ENCODE results near the gene ITPR1.

The ITPR1 gene

GRCh38 chr3:4552811-4553210 is 59.7 kb downstream of the ITPR1 start (continued):
- TF ChIP-seq ZNF571 (tag by site-specific recombination; IDR thresholded peaks at IDR 0.05) (no peak), ZBTB26 (tag by site-specific recombination; optimal IDR thresholded peaks at IDR 0.05) (no peak), ZNF558 (tag by site-specific recombination; IDR thresholded peaks at IDR 0.05) (no peak), SP3 (tag by site-specific recombination; IDR thresholded peaks at IDR 0.05) (no peak), ZNF639 (tag by site-specific recombination; IDR thresholded peaks at IDR 0.05) (no peak), TCF7L2 (IDR thresholded peaks at IDR 0.05; ENCODE audit: borderline replicate concordance, low read depth, low read length) (no peak), YY2 (tag by site-specific recombination; IDR thresholded peaks at IDR 0.05) (no peak), KLF7 (tag by site-specific recombination; IDR thresholded peaks at IDR 0.05; ENCODE audit: borderline replicate concordance) (no peak)
- TF ChIP-seq, protein P1, sequence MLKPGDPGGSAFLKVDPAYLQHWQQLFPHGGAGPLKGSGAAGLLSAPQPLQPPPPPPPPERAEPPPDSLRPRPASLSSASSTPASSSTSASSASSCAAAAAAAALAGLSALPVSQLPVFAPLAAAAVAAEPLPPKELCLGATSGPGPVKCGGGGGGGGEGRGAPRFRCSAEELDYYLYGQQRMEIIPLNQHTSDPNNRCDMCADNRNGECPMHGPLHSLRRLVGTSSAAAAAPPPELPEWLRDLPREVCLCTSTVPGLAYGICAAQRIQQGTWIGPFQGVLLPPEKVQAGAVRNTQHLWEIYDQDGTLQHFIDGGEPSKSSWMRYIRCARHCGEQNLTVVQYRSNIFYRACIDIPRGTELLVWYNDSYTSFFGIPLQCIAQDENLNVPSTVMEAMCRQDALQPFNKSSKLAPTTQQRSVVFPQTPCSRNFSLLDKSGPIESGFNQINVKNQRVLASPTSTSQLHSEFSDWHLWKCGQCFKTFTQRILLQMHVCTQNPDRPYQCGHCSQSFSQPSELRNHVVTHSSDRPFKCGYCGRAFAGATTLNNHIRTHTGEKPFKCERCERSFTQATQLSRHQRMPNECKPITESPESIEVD (tag by site-specific recombination; IDR thresholded peaks at IDR 0.05) = 0 out of 2 replicates have a peak, but pooled peaks have one; percentile 14
- TF ChIP-seq, protein P2, sequence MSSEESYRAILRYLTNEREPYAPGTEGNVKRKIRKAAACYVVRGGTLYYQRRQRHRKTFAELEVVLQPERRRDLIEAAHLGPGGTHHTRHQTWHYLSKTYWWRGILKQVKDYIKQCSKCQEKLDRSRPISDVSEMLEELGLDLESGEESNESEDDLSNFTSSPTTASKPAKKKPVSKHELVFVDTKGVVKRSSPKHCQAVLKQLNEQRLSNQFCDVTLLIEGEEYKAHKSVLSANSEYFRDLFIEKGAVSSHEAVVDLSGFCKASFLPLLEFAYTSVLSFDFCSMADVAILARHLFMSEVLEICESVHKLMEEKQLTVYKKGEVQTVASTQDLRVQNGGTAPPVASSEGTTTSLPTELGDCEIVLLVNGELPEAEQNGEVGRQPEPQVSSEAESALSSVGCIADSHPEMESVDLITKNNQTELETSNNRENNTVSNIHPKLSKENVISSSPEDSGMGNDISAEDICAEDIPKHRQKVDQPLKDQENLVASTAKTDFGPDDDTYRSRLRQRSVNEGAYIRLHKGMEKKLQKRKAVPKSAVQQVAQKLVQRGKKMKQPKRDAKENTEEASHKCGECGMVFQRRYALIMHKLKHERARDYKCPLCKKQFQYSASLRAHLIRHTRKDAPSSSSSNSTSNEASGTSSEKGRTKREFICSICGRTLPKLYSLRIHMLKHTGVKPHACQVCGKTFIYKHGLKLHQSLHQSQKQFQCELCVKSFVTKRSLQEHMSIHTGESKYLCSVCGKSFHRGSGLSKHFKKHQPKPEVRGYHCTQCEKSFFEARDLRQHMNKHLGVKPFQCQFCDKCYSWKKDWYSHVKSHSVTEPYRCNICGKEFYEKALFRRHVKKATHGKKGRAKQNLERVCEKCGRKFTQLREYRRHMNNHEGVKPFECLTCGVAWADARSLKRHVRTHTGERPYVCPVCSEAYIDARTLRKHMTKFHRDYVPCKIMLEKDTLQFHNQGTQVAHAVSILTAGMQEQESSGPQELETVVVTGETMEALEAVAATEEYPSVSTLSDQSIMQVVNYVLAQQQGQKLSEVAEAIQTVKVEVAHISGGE (tag by site-specific recombination; conservative IDR thresholded peaks at IDR 0.05; ENCODE audit: low read depth) = no peak

GRCh38 chr3:4561661-4562060 is 68.5 kb downstream of the ITPR1 start:
- CTCF ChIA-PET = no interaction called here
- POLR2A ChIA-PET = no interaction called here
- H3K27ac ChIP-seq (ENCODE audit: extremely low read depth, low read depth, low read length) = no peak overlapping the region
- TF ChIP-seq ZNF629 (tag by site-specific recombination; IDR thresholded peaks at IDR 0.05) (no peak), ZNF23 (tag by site-specific recombination; IDR thresholded peaks at IDR 0.05; ENCODE audit: borderline replicate concordance) (no peak)
- H3K9me3 ChIP-seq (ENCODE audit: control insufficient read depth, insufficient read depth, low read depth, low read length) = no peaks in the 10 kb centered on the region
- no peak overlapping the region for H3K4me3 ChIP-seq (ENCODE audit: low read depth, low read length)
- H3K4me1 ChIP-seq (ENCODE audit: control insufficient read depth, insufficient read depth, low read length) = peaks cover 5% of the 10 kb centered on the region; the same call in 1 of the 2 replicates
- H3K36me3 ChIP-seq (ENCODE audit: control insufficient read depth in 2 of 2, insufficient read depth in 1 of 2, low read length in 2 of 2) = no peaks in the 10 kb centered on the region

DNA sequence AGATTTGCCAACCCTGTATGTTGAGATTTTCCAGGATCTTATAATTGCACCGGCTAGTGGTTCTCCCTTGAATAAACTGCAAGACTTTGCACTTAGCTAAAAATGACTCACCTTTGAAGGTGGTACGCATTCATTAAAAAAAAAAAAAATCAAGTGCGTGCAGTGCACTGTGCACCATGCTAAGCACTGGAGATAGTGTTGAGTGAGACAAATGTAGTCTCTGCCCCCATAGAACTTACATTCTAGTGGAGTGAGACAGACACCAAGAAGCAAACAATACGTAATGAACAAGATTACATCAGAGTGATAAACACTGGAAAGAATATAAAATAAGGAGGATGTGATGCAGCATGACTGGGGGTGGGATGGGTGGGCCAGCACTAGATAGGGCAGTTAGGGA is 69.4 kb downstream of the ITPR1 start:
- POLR2A ChIA-PET = no interaction called here
- CTCF ChIA-PET = interaction anchor here (0.6 to 1.0 kb wide), 2 partner anchors 71 to 219 kb away, joined by 3 read pairs; no protein-coding TSS in a partner anchor
- no peaks in the 10 kb centered on the region for H3K36me3 ChIP-seq (ENCODE audit: control insufficient read depth in 2 of 2, insufficient read depth in 1 of 2, low read length in 2 of 2)

More for the DNA sequence above, 69.4 kb downstream of the ITPR1 start:
- H3K27ac ChIP-seq (ENCODE audit: extremely low read depth, low read depth, low read length) = no peak overlapping the region
- no peaks in the 10 kb centered on the region for H3K9me3 ChIP-seq (ENCODE audit: control insufficient read depth, insufficient read depth, low read depth, low read length)
- no peak overlapping the region for H3K4me3 ChIP-seq (ENCODE audit: low read depth, low read length)
- TF ChIP-seq PRDM1 (tag by site-specific recombination; IDR thresholded peaks at IDR 0.05) (no peak), SETDB1 (IDR thresholded peaks at IDR 0.05; ENCODE audit: insufficient read length, low read length) (peak; percentile 46), ZNF335 (tag by site-specific recombination; conservative IDR thresholded peaks at IDR 0.05) (no peak), ZNF24 (tag by site-specific recombination; IDR thresholded peaks at IDR 0.05) (no peak)
- peaks cover 5% of the 10 kb centered on the region; the same call in 1 of the 2 replicates for H3K4me1 ChIP-seq (ENCODE audit: control insufficient read depth, insufficient read depth, low read length)

Data from HEK293 (cell line).